Neural progenitor cell (in vitro differentiated cells): ENCODE measurements around the gene C10orf67.

Experiments
- CTCF ChIP-seq: fragments of 200-600 bp; sonication (generic); IDR thresholded peaks from 2 replicates; pipeline ENCODE4 v1.5.1; 2017; ENCODE audit warnings: antibody characterized with exemption, mild to moderate bottlenecking
- EZH2 ChIP-seq: fragments of 200-600 bp; sonication (generic); IDR thresholded peaks from 2 replicates; pipeline ENCODE4 v1.6.1; 2017; ENCODE audit warnings: antibody characterized with exemption, mild to moderate bottlenecking, moderate library complexity
- EZH2phosphoT487 ChIP-seq: fragments of 200-600 bp; sonication (generic); IDR thresholded peaks from 2 replicates; pipeline ENCODE4 v1.6.1; 2017; ENCODE audit warnings: antibody characterized with exemption

GRCh38 chr10:23294638-23295247, 49.9 kb downstream of the C10orf67 start:
- TF ChIP-seq CTCF (peak; percentile 74), EZH2 (no peak), EZH2phosphoT487 (no peak)
